ENCODE results near the gene ATCAY.
"Not testable (repeated sequence)": the region's sequence is repeated elsewhere in the genome, so short reads cannot be mapped to it uniquely, and the experiment has no call there.

The ATCAY gene

GRCh38 chr19:3881272-3882040, 971 bp downstream of the ATCAY start:
- DNase-seq (ENCODE audit: low read depth, low spot score) = no peak
- H3K4me3 ChIP-seq (ENCODE audit: low read depth, low read length) = no peak overlapping the region
- in situ Hi-C loops (cut with HindIII; ENCODE audit: low sequenced_read_pairs) = no loop called here
- TF ChIP-seq, protein P1, sequence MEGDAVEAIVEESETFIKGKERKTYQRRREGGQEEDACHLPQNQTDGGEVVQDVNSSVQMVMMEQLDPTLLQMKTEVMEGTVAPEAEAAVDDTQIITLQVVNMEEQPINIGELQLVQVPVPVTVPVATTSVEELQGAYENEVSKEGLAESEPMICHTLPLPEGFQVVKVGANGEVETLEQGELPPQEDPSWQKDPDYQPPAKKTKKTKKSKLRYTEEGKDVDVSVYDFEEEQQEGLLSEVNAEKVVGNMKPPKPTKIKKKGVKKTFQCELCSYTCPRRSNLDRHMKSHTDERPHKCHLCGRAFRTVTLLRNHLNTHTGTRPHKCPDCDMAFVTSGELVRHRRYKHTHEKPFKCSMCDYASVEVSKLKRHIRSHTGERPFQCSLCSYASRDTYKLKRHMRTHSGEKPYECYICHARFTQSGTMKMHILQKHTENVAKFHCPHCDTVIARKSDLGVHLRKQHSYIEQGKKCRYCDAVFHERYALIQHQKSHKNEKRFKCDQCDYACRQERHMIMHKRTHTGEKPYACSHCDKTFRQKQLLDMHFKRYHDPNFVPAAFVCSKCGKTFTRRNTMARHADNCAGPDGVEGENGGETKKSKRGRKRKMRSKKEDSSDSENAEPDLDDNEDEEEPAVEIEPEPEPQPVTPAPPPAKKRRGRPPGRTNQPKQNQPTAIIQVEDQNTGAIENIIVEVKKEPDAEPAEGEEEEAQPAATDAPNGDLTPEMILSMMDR (IDR thresholded peaks at IDR 0.05; ENCODE audit: low read depth, low read length) = no peak

GRCh38 chr19:3882041-3882384, 1.5 kb downstream of the ATCAY start:
- TF ChIP-seq, protein P1 (IDR thresholded peaks at IDR 0.05; ENCODE audit: low read depth, low read length) = no peak
- no peak overlapping the region for H3K4me3 ChIP-seq (ENCODE audit: low read depth, low read length)
- DNase-seq (ENCODE audit: low read depth, low spot score) = no peak
- in situ Hi-C loops (cut with HindIII; ENCODE audit: low sequenced_read_pairs) = no loop called here

- in situ Hi-C loops (cut with HindIII; ENCODE audit: low sequenced_read_pairs) = no loop called here
- TF ChIP-seq, protein P1 (IDR thresholded peaks at IDR 0.05; ENCODE audit: low read depth, low read length) = no peak
- no peak overlapping the region for H3K4me3 ChIP-seq (ENCODE audit: low read depth, low read length)
- DNase-seq (ENCODE audit: low read depth, low spot score) = no peak
Measured at GRCh38 chr19:3890591-3890990, 10.1 kb downstream of the ATCAY start.

GRCh38 chr19:3893509-3894179, 13.2 kb downstream of the ATCAY start:
- no peak for DNase-seq (ENCODE audit: low read depth, low spot score)
- TF ChIP-seq, protein P1 (IDR thresholded peaks at IDR 0.05; ENCODE audit: low read depth, low read length) = no peak
- in situ Hi-C loops (cut with HindIII; ENCODE audit: low sequenced_read_pairs) = no loop called here
- H3K4me3 ChIP-seq (ENCODE audit: low read depth, low read length) = no peak overlapping the region

DNA sequence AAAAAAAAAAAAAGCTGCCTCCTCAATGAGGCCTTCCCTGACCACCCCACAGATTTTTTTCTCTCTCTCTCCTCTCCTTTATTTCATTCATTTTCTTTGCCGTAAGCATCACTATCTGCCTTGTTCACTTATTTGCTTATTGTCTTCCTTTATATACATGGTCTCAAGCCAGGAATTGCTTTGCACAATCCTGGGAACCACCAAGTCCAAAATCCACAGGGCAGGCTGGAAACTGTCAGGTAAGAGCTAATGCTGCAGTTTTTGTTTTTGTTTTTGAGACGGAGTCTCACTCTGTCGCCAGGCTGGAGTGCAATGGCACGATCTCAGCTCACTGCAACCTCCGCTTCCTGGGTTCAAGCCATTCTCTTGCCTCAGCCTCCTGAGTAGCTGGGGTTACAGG, 14.5 kb downstream of the ATCAY start:
- H3K4me3 ChIP-seq (ENCODE audit: low read depth, low read length); DNase-seq (ENCODE audit: low read depth, low spot score); in situ Hi-C loops (cut with HindIII; ENCODE audit: low sequenced_read_pairs): not testable (repeated sequence)

DNA sequence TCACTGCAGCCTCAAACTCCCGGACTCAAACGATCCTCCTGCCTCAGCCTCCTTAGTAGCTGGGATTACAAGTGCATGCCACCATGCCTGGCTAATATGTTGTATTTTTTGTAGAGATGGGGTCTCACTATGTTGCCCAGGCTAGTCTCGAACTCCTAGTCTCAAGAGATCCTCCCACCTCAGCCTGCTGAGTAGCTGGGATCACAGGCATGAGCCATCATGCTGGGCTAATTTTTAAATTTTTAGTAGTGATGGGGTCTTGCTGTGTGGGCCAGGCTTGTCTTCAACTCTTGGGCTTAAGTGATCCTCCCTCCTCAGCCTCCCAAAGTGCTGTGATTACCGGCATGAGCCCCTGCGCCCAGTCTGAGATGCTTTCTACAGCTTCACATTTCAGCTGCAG, 15.3 kb downstream of the ATCAY start:
- no peak overlapping the region for H3K4me3 ChIP-seq (ENCODE audit: low read depth, low read length)
- no peak for DNase-seq (ENCODE audit: low read depth, low spot score)
- TF ChIP-seq, protein P1 (IDR thresholded peaks at IDR 0.05; ENCODE audit: low read depth, low read length) = no peak
- in situ Hi-C loops (cut with HindIII; ENCODE audit: low sequenced_read_pairs) = no loop called here

GRCh38 chr19:3897936-3898335, 17.5 kb downstream of the ATCAY start:
- in situ Hi-C loops (cut with HindIII; ENCODE audit: low sequenced_read_pairs) = no loop called here
- TF ChIP-seq, protein P1 (IDR thresholded peaks at IDR 0.05; ENCODE audit: low read depth, low read length) = no peak
- no peak overlapping the region for H3K4me3 ChIP-seq (ENCODE audit: low read depth, low read length)
- DNase-seq (ENCODE audit: low read depth, low spot score) = no peak

Measured in astrocyte of the spinal cord (primary cell).